ENCODE data around the gene CCDC192.
"Not testable (repeated sequence)": the region's sequence is repeated elsewhere in the genome, so short reads cannot be mapped to it uniquely, and the experiment has no call there.

Gene CCDC192

DNA sequence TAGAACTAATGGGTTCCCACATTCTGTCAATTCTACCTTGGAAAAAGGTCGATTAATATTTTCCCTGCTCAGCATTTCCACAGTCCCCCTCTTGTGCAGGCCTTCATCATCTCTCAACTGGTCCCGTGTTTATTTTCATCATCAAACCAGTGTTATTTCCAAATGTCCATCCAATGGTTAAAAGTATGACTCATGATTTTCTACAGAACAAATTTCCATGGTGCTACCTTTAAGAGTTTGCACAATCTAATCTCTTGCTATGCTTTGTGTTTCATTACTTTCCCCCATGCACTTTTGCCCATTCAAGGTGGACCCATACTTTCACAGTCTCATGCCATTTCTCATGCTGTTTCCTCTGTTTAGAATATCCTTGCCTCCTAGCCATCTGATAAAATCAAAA lies 143.7 kb downstream of the CCDC192 start:
- no peak for DNase-seq (ENCODE audit: low read depth in 2 of 2)

GRCh38 chr5:127847641-127848040 lies 144.4 kb downstream of the CCDC192 start:
- DNase-seq (ENCODE audit: low read depth in 2 of 2): not testable (repeated sequence)

DNA sequence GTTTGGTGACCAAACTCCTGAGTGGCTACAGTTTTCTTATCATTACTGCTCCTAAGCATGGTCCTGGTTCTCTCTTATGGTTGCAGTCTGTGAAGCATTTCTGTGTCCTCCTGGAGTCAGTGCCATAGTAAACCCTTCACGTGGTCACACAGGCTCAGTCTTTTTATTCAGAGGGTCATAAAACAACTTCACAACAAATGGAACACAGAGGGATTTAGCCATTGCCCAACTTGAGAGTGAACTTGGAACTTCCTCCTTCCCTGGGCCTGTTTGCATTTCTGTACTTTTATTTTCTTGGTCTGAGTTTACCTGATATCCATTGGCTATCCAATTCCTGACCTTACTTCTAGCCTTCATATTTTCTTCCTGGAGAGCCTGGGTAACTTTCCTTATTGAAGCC lies 144.9 kb downstream of the CCDC192 start:
- DNase-seq (ENCODE audit: low read depth in 2 of 2): no peak

DNA sequence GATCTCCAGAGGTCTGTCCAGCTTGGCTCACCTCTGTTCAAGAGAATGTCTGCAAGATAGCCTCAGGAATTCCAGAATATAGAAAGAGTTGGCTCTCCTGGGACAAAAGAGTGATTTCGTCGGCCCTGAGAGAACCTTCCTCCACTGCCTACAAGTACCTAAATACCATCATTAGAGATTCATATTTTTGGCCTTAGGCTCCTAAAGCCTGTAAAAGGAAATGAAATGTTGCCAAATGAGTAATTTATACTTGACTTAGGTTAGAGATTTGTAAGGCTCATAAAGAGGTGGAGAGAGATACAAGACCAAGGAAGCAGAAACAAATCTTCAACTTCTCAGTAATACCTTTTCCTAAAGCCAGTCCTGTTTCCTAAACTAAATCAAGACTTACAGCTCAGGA lies 146.2 kb downstream of the CCDC192 start:
- DNase-seq (ENCODE audit: low read depth in 2 of 2): no peak

- DNase-seq (ENCODE audit: low read depth in 2 of 2): no peak
Measured at GRCh38 chr5:127849891-127850290, 146.7 kb downstream of the CCDC192 start.

DNA sequence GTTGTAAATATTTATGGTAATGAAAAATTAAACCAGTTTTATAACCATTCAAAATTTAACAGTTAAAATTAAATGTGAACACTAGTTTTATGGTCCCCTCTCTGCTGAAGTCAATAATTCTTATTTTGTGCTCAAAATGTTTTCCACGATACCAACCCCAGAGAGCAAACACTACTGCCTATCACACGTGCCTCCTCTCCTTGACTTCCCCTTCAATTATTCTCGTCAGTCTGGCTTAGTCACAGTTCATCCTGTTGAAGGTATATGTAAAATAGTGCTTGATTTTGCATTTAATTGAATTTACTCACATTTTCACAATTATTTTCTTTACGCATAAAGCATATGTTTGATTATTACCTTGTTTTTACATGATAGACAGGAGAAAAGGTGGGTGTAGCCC lies 148.8 kb downstream of the CCDC192 start:
- no peak for DNase-seq (ENCODE audit: low read depth in 2 of 2)

DNA sequence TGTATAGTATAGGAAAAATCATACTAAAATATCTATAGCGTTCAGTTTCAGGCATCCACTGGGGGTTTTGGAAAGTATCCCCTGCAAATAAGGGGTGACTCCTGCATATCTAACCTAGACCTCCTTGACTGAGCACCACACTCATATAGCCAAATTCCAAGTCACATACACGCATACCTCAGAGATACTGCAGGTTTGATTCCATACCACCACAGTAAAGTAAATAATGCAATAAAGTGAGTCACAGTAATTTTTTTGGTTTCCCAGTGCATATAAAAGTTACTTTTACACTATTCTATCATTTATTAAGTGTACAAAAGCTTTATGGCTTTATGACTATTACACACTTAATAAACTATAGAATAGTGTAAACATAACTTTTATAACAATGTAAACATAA lies 151.3 kb downstream of the CCDC192 start:
- DNase-seq (ENCODE audit: low read depth in 2 of 2): no peak

GRCh38 chr5:127856292-127856691 lies 153.1 kb downstream of the CCDC192 start:
- no peak for DNase-seq (ENCODE audit: low read depth in 2 of 2)

DNA sequence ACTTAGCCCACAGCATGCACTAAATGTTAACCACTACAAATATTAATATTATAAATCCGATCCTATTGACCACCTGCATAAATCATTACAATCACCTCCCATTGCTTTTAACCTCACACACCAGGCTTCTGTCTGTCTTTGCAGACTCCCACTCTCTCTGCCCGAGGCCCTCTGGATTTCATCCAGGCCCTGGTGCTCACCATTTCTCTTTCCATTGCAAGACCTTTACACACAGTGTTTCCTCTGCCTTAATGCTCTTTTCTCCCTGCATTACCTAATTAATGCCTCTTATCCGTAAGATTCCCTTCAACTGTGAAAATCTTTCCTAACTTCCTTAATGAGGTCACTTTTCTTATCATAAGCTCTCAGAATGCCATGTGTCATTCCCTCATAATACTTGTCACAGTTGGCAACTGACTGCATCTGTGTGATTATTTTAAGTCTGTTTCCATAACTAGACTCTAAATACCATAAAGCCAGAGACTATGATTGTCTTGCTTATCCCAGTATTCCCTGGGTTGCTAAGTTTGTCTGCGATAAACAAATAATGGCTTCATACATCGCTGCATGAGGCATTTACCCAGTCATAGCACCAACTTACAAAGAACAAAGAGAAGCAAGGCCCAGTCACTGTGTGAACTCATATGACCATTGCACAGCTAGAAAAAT lies 155.1 kb downstream of the CCDC192 start:
- no peak for DNase-seq (ENCODE audit: low read depth in 2 of 2)

DNA sequence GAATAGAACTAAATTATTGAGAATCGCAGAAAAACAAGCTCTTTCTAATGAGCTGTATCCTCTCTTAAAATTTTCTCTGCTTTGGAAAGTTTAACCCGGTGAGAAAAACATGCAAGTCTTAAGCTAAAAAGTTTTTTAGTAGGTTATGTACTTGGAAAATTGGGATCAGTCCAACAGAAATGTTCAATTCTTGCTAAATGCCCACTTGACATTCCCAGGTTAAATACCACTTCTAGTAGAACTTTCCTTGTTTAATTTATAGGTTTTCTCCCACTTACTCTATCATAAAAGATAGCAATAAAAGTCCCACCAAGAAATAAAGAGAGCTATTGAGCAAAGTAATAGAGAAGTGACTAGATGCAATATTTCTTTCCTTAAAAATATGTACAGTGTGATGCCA lies 157.1 kb downstream of the CCDC192 start:
- no peak for DNase-seq (ENCODE audit: low read depth in 2 of 2)

GRCh38 chr5:127863161-127863560 lies 160.0 kb downstream of the CCDC192 start:
- no peak for DNase-seq (ENCODE audit: low read depth in 2 of 2)

DNA sequence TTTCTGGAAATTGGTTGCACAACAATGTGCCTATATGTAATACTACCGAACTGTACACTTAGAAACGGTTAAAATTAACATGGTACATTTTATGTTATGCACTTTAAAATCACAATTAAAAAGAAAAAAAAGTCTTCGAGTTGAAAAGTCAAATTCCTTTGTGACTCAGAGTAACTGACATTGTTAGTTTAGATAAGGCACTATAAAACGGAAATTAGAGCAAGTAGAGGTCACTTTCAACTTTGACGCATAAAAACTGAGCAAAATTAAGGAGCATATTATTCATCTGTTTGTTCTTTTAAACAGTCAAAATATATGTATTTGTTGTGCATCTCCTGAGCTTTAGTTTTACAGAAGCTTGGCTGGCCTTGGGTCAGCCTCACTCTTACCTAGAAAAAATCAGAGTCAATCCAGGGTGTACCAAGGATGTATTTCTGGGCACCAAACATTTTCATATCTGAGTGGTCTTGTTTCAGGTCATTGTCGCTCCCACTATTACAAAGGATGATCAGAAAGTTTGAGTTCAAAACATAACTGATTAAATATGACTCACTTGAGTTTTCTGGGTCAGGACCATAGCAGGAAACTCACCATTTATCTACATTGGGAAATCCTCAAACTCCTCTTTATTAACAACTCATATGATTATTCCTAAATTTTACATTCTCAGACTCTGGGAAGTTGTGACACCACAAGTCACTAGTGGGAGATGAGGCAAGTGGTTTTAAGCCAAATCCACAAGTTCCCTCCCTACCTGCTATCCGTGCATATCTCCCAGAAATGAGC lies 160.6 kb downstream of the CCDC192 start:
- no peak for DNase-seq (ENCODE audit: low read depth in 2 of 2)

DNA sequence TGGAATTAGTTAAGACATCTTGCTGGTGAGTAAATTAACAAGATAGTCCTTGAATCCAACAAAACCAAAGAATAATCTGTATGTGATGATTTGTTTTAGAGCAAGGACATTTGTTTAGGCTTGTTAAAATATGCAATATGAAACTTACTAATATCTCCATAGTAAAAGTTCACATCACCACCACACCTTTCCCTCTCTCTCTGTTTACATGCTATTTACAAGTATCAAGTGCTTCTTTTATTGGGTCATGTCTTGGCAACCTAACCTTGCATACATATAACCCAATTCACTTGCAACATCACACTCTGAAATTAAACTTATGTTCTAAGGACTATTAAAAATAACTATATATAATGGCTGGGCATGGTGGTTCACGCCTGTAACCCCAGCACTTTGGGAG lies 161.3 kb downstream of the CCDC192 start:
- no peak for DNase-seq (ENCODE audit: low read depth in 2 of 2)

DNA sequence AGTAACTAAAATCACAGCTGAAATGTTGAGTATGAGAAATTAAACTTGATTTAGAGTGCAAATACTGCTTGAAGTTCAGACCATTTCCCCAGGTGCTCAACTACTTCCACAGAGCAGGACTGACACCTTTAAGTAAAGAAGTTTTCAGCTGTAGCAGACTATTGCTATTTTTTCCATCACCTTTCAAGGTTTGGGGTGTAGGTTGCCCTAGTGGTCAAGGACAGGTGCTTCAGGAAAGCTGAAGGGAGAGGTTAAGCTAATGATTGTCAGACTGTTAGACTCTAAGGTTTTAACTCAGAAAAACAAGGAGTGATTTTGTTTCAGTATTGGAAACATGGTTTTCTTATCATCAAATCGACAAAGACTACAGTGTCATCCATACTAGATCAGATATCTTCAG lies 162.1 kb downstream of the CCDC192 start:
- DNase-seq (ENCODE audit: low read depth in 2 of 2): no peak

- no peak for DNase-seq (ENCODE audit: low read depth in 2 of 2)
Measured at GRCh38 chr5:127867022-127867783, 164.0 kb downstream of the CCDC192 start.

DNA sequence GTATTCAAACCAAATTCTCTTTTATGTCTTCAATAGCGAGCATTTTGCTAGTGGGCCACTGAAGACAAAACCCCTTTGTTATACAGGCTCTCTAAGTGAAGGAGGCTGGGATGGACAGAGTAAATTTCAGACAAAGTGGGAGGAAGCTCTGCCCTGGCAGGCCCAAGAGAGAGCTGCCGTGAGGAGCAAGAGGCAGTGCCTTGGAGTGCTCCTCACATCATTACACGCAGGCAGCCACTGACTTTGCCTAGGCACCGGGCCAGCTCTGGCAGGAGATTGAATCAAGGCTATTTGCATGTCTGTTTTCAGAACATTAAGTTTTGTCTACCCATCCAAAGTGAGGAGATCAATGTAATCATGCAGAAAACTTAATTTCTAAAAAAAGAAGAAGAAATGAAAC lies 167.7 kb downstream of the CCDC192 start:
- DNase-seq (ENCODE audit: low read depth in 2 of 2): no peak

GRCh38 chr5:127871503-127872153 lies 168.4 kb downstream of the CCDC192 start:
- no peak for DNase-seq (ENCODE audit: low read depth in 2 of 2)

DNA sequence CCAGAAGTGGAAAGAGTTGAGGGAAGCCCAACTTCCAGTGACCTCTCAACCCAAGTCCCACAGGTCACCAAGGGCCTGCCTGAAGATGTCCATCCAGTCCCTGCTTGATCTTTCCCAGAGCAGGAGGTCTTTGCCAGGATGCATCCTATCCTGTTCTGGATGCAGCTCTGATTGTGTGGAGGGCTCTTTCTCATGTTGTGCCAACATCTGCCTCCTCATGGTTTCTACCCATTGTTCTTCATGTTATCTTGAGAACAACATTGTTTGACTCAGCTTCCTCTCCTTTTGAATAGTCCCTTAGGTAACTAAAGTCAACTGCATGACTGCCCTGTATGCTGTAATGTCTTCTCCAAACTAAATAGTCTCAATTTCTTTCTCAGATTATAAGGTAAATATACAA lies 169.3 kb downstream of the CCDC192 start:
- no peak for DNase-seq (ENCODE audit: low read depth in 2 of 2)

DNA sequence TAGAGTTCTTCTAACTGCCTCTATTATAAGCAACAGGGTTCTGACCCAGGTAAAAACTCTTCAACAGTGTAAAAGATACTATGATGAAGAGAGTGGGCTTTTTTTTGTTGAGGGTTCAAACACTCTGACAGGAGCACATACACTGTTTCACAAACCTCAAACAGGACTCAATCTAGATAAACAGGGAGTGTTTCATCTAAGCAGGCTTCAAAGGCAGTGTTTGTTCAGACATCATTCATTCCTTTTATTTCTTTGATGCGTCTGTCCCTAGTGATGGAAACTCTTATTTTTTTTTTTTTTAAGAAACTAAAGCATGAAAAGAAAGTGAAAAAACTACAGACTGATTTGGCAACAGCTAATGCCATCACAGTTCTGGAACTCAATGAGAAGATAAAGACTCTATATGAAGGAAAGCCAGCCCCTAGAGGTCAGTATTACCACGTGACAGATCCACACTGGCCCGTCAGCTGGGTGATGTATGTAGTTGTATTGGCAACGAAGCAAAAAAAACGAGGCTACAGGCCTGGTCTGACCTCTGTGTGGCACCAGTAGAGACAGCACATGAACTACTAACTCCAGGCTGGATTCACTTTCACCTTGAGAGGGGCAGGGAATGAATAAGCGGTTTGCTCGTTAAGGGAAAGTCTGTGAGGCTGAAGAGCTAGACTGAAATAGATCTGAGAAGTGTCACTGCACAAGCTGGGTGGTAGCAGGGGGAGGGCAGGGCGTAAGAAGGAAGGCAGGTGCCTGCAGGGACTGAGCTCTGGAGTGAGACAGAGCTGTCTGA lies 172.2 kb downstream of the CCDC192 start:
- no peak for DNase-seq (ENCODE audit: low read depth in 2 of 2)

DNA sequence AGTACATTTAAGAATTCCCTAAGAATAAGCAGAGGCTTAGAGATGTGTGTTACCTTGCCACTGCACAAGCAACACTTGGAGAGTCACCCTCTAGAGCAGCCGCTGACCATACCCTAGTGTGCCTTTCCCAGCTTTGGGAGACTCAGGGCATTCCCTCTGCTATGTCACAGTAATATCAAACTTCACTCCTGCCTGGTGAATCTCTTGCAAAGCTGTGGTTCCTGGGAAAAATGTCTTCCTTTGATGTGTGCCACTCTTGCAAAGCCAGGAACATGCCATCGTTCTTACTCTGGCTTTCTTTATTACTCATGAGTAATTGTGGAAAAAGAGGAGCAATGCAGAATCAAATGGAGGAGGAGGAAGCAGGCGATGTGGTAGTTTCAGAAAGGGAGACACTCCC lies 173.2 kb downstream of the CCDC192 start:
- no peak for DNase-seq (ENCODE audit: low read depth in 2 of 2)

GRCh38 chr5:127878174-127878750 lies 175.1 kb downstream of the CCDC192 start:
- no peak for DNase-seq (ENCODE audit: low read depth in 2 of 2)

Measured in stimulated activated CD8-positive, alpha-beta memory T cell treated with anti-CD3 and anti-CD28 coated beads, Interleukin-15, amount 100 ng/mL, for 48 hours (primary cell).